GM19035 (cell line): Measurements from ENCODE around the gene HDAC11.

Experiments used
- ATAC-seq: cut with Tn5 transposase; IDR thresholded peaks from one replicate; pipeline ENCODE4 v1.9.1; 2021; ENCODE audit not compliant: unreplicated experiment

The HDAC11 gene

GRCh38 chr3:13540297-13540995 lies 60.3 kb downstream of the HDAC11 start:
- ATAC-seq, result no peak

- no peak for ATAC-seq
Measured at GRCh38 chr3:13541691-13542090, 61.6 kb downstream of the HDAC11 start.

DNA sequence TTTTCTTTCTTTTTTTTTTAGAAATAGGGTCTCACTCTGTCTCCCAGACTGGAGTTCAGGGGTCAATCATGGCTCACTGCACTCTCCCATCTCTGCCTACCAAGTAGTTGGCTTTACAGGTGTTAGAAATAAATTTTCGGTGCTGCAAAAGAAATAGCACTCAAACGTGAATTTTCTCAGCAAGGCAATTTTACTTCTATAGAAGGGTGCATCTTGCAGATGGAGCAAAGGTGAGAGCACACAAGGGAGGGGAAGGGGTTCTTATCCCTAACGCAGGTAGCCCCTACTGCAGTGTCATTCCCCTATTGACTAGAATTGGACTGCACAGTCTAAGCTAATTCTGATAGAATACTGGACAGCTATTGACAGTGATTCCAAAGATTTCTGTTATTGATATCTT lies 62.0 kb downstream of the HDAC11 start:
- no peak for ATAC-seq

GRCh38 chr3:13543253-13543652 lies 63.1 kb downstream of the HDAC11 start:
- ATAC-seq, result no peak

DNA sequence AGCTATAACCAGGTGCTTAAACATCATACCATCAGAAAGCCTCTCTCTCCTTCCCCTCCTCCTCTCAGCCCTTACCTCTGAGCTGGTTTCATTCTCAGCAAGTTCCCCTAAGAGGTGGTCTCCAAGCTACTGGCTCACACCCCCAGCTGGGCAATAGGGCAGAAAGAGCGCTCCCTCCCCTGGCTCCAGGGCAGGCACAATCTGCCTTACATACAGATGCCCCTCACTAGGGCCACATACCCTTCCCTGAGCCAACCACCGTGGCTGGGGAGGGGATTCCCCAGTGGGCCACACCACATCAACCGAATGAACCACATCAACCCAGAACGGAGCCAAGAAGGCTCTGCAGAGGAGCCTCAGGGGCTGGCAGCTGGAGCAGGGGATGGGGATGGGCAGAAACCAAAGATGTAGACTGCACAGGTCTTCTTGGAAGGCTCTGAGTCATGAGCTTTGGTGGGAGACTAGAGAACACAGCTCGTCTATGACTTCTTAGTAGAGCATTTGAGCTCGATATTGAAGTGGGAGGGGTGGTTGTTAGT lies 64.3 kb downstream of the HDAC11 start:
- ATAC-seq, result no peak

- ATAC-seq, result no peak
Measured at GRCh38 chr3:13544951-13545651, 65.0 kb downstream of the HDAC11 start.

- ATAC-seq, result no peak
Measured at GRCh38 chr3:13545952-13546454, 65.9 kb downstream of the HDAC11 start.

DNA sequence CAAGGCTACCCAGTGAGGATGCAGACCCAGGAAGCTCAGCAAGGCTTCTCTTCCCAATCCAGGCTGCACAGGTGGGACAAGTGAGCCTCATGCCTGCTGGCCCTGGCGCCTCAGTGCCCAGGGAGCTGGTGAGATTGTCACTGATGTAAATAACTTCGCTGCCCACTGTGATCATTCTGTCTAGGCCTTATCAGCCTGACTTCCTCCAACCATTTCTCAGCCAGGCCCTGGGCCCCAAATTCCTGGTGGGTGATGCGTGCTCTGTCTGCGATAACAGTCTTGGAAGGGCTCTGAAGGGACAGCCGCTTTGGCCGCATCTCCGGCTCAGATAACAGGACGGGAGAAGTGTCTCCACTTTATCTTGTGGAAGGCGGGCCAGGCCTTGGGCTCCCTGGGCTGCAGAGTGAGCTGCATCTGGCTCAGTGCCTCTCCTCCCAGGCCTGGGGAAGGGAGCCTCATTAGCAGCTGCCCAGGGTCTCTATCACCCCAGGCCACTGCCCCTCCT lies 66.6 kb downstream of the HDAC11 start:
- ATAC-seq, result no peak

GRCh38 chr3:13547591-13548371 lies 67.7 kb downstream of the HDAC11 start:
- no peak for ATAC-seq

GRCh38 chr3:13548696-13549622 lies 68.9 kb downstream of the HDAC11 start, which contains the start of gene FBLN2:
Gene FBLN2, plus strand, starts transcription at chr3:13549125. Its CDS starts 21,231 bp downstream, at chr3:13570356.
- ATAC-seq, result no peak

DNA sequence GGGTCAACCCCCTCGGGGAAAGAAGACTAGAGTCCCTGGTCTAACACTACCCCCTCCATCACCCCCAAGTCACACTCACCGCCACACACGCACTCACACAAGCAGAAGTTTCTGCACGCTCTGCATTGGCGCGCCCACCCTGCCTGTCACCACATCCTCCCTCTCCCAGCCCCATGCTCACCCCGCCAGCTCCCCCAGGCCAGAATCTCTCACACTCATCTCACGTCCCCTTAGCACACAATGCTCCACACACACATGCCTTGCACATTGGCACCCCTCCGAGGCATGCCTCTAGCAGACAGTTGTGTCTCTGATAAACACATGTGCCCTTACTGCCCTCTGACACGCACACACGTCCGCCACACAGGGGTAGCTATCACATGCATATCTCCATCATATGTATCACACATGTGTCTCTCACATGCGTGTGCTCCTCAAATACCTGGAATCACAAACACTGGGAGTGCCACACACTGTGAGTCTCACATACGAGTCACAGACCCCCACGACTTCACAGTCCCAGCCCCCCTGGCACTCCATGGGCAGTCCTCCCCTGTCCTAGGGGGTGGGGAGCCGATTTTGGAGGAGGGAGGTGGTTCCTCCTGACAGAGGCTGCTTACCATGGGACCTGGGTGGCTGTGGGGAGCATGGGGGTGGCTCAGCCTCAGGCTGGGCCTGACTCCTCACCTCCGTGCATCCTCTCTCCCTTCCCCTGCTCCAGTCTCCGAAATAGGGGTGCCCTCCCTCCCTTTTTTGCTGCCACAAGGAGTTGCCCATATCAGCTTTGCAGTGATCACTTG lies 69.7 kb downstream of the HDAC11 start:
- ATAC-seq, result no peak

GRCh38 chr3:13550423-13550690 lies 70.3 kb downstream of the HDAC11 start:
- ATAC-seq, result no peak

GRCh38 chr3:13550791-13551360 lies 70.8 kb downstream of the HDAC11 start:
- ATAC-seq, result no peak

DNA sequence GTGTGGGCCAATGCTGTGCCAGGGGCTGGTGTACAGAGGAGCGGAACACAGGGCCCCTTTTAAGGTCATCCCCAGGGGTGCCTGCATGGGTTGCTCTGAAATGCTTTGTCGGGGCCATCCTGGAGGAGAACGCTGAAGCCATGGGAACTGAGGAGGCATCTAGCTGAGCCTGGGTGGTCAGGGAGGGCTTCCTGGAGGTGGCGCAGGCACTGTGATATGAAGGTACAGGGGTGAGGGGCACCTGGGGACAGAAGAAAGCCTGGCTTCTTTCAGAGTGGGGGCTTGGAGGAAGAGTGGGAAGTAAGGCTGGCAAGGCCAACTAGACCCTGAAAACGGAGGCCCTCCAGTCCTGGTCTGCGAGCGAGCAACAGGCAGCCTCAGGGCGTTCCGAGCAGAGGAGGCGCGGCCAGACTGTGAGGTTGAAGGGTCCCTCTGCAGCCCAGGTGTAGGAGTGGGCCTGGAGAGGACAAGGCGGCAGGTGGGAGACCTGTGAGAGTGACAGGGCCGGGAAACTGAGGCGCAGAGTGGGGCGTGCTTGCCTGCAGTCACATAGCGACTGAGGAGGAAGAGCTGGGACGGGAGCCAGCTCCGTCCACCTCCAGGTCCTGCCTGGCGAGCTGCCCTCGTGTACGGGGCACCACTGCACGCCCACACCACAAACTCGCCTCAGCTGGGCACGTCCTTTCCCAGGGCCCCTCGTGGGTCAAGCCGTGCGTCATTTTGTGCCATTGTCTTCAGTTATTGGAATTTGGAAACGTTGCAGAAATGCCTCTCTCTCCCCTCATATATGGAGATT lies 72.9 kb downstream of the HDAC11 start:
- no peak for ATAC-seq

DNA sequence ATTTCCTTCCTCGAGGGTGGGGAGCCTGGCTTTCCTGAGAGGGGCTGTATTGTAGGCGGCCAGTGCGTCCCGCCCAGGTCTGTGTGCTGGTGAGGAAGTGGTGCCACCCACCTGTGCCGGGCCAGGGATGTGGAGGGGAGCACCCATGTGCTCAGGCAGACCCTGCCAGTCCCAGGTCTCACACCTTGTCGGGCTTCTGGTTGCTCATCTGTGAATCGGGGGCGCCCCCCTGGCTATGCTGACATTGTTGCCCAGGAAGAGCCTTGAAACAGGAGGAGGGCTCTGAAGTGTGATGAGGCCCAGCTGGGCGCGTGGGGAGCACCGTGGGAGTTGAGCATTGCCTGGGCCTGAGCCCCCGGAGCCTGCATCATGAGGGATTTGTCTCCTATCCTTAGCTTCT lies 73.6 kb downstream of the HDAC11 start:
- ATAC-seq, result no peak

GRCh38 chr3:13555753-13556152 lies 75.6 kb downstream of the HDAC11 start:
- ATAC-seq, result no peak
